T follicular helper cell (primary cell): Measurements from ENCODE around the gene NLRC4.
A peak's percentile ranks its signal among the peaks of the same experiment; 100 is the strongest.
"Not testable (repeated sequence)": the region's sequence is repeated elsewhere in the genome, so short reads cannot be mapped to it uniquely, and the experiment has no call there.

Experiments used
- DNase-seq: peaks from one replicate; pipeline ENCODE4 v3.0.0-alpha.2; 2020; ENCODE audit warnings: low read depth
- total RNA-seq, 2 experiments: gene quantifications; one replicate each; lab custom pipeline; 2026; lab: John Stamatoyannopoulos, UW

The NLRC4 gene, protein sequence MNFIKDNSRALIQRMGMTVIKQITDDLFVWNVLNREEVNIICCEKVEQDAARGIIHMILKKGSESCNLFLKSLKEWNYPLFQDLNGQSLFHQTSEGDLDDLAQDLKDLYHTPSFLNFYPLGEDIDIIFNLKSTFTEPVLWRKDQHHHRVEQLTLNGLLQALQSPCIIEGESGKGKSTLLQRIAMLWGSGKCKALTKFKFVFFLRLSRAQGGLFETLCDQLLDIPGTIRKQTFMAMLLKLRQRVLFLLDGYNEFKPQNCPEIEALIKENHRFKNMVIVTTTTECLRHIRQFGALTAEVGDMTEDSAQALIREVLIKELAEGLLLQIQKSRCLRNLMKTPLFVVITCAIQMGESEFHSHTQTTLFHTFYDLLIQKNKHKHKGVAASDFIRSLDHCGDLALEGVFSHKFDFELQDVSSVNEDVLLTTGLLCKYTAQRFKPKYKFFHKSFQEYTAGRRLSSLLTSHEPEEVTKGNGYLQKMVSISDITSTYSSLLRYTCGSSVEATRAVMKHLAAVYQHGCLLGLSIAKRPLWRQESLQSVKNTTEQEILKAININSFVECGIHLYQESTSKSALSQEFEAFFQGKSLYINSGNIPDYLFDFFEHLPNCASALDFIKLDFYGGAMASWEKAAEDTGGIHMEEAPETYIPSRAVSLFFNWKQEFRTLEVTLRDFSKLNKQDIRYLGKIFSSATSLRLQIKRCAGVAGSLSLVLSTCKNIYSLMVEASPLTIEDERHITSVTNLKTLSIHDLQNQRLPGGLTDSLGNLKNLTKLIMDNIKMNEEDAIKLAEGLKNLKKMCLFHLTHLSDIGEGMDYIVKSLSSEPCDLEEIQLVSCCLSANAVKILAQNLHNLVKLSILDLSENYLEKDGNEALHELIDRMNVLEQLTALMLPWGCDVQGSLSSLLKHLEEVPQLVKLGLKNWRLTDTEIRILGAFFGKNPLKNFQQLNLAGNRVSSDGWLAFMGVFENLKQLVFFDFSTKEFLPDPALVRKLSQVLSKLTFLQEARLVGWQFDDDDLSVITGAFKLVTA
- total RNA-seq = 0 to 0.12 reads per million in 2 experiments

GRCh38 chr2:32264422-32265105 is at the start of gene NLRC4:
Gene NLRC4 (minus strand): TSS chr2:32264886. CDS start chr2:32256775, 8,111 bp downstream.
- DNase-seq = no peak

DNA sequence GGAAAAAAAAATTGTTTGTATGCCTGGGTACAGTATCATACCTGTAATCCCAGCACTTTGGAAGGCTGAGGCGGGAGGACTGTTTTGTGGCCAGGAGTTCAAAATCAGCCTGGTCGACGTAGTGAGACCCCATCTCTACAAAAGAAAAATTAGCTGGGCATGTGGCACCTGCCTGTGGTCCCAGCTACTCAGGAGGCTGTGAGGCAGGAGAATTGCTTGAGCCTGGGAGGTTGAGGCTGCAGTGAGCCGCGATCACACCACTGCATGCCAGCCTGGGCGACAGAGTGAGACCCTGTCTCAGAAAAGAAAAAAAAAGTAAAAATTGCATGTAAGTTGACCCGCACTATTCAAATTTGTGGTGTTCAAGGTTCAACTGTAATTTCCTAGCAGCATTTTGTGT is 45.9 kb upstream of the NLRC4 start:
- DNase-seq = no peak

DNA sequence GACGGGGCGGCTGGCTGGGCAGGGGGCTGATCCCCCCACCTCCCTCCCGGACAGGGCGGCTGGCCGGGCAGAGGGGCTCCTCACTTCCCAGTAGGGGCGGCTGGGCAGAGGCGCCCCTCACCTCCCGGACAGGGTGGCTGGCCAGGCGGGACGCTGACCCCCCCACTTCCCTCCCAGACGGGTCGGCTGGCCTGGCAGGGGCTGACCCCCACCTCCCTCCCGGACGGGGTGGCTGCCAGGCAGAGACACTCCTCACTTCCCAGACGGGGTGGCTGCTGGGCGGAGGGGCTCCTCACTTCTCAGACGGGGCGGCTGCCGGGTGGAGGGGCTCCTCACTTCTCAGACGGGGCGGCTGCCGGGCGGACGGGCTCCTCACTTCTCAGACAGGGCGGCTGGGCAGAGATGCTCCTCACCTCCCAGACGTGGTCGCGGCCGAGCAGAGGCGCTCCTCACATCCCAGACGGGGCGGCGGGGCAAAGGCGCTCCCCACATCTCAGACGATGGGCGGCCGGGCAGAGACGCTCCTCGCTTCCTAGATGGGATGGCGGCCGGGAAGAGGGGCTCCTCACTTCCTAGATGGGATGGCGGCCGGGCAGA is 29.4 kb upstream of the NLRC4 start:
- not testable (repeated sequence) for DNase-seq

GRCh38 chr2:32293493-32293892 is 28.8 kb upstream of the NLRC4 start:
- DNase-seq = not testable (repeated sequence)

DNA sequence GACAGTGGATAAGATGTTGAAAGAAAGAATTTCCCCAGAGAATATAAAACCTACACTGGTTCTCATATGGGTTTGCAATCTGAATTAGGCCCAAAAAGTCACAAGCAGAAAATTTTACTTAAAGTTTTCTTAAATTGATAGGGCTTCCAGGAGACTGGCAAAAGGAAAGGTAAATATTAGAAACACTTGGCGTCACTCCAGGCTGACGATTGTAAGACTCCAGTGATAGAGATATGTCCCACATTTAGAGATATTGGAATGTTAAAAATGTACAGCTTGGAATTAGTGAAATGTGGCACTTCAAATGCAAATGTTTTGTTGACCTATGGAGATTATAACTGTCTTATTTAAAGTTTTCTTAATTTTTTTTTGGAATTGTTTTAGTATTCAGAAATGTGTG is 27.1 kb upstream of the NLRC4 start:
- DNase-seq = no peak

GRCh38 chr2:32290000-32290339 is 25.3 kb upstream of the NLRC4 start:
- DNase-seq = no peak

DNA sequence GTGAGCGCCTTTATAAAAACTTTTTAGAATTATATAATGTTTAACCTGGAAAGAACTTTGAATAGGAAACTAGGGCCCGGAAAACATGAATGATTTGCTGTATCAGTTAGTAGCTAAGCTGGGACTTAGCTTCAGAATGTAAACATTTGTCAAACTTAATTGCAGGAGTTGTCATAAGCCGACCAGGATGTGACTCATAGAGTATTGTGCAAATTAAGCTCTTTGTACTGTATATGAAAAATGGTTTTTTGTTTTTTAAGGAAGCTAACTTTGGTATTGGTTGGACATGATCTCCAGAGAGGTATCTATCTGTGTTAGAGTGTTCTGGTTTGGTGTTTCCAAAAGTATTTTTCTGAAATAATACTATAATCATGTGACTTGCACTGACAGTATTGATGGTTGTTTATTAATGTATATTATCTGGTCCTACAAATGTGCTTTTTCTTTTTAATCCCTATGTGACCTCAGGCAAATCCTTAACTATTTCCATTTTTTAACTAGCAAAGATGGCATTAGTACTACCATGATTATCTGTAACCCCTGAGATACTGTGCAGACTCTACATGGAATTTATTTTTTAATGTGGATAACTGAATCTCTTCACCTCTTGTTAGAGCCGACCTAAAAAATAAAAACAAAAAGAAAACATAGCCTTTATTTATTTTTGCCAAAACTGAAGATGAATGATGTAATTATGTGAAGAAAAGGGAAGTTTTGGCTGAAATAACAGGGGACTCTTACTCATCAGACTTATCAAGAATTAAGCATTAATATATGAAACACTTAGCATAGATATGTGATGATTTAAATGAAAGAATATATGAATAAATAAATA is 24.7 kb upstream of the NLRC4 start:
- no peak for DNase-seq

DNA sequence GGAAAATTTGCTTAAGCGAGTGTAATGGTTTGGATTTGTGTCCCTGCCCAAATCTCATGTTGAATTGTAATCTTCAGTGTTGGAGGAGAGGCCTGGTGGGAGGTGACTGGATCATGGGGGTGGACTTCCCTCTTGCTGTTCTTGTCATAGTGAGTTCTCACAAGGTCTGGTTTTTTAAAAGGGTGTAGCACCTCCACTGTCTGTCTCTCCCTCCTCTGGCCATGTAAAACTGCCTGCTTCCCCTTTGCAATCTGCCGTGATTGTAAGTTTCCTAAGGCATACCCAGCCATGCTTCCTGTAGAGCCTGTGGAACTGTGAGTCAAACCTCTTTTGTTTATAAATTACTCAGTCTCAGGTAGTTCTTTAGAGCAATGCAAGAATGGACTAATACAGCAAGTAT is 19.6 kb upstream of the NLRC4 start:
- no peak for DNase-seq

DNA sequence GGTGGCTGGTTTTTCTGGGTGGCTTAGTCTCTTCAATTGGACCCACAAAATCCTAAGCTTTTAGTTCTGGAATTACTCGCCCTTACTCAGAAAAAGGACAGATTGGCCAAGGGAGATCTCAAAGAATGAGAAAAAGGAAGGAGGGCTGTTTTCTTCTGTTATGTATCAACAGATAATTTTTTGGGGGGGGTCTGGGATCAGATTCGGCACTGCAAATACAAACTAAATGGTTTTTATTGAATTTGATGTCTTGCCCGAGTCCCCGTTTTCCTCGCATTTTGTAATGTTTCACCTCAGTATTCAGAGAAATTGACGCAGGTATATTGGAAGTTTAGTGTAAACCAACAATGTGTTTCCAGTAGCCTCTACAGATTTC is 13.8 kb upstream of the NLRC4 start:
- no peak for DNase-seq

GRCh38 chr2:32277674-32278477 is 13.2 kb upstream of the NLRC4 start, which contains the start of gene YIPF4:
Gene YIPF4 (plus strand): TSS chr2:32277904. CDS start chr2:32278156, 252 bp downstream.
- peak; percentile 80 for DNase-seq

DNA sequence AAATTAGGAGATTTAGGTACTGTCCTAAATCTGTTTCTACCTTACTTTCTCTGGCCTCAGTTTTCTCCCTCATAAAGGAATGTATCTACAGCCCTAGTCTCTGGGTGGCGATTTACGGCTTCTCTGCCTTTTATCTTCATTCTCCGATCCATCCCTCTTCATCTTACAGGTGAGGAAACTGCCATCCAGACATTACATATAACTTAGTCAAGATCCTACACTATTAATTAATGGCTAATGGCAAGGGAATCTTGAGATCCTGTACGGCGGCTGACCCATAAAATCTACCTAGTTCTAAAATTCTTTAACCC is 12.6 kb upstream of the NLRC4 start:
- no peak for DNase-seq

DNA sequence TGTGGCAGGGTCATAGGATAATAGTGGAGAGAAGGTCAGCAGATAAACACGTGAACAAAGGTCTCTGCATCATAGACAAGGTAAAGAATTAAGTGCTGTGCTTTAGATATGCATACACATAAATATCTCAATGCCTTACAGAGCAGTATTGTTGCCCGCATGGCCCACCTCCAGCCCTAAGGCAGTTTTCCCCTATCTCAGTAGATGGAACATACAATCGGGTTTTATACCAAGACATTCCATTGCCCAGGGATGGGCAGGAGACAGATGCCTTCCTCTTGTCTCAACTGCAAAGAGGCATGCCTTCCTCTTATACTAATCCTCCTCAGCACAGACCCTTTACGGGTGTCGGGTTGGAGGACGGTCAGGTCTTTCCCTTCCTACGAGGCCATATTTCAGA is 11.1 kb upstream of the NLRC4 start:
- not testable (repeated sequence) for DNase-seq

DNA sequence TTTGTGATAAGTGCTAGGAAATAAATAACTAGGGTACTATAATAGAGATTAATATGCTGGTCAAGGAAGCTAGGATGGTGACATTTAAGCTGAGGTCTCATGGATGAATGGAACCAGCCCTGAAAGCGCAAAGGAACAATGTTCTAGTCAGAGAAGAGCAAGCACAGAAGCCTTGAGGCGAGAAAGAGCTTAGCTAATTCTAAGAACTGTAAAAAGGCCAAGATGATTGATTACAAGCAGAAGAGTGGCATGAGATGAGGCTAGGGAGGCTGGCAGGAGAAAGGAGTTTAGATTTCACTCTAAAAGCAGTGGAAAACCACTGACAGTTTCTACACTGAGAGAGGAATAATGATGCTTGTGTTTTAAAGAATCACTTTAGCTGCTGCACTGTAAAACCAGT is 9.6 kb upstream of the NLRC4 start:
- no peak for DNase-seq

GRCh38 chr2:32272279-32272678 is 7.6 kb upstream of the NLRC4 start:
- no peak for DNase-seq

DNA sequence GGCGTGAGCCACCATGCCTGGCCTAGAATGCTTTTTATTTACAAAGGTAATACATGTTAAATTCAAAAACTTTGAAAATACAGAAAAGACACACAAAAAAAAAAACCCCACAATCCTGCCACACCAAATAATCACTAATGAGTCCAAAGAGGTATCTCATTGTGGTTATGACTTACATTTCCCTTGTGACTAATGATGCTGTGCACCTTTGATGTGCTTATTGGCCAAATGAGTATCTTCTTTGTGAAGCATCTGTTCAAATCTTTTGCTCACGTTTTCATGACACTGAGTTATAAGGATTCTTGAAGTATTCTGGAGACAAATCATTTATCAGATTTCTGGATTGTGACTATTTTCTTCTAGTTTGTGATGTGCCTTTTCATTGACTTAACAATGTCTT is 6.4 kb upstream of the NLRC4 start:
- DNase-seq = no peak

DNA sequence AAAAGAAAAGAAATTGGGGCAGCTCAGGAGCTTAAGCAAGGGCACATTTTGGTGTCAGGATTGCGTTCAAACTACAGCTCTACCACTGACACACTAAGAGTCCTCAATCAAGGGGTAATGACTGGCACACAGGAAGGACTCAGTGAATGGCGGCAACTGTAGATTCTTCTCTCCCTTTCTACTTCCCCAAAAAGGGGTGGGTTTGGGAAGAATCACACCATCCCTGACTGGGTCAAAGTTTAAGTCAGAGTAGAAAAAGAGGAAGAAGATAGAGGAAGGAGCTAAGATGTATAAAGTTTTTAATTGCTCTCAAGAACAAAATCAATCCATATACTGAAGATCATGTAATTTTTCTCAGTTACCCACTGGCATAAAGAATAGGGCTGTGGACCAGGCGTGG is 2.6 kb downstream of the NLRC4 start:
- DNase-seq = no peak

GRCh38 chr2:32260376-32260775 is 4.3 kb downstream of the NLRC4 start:
- no peak for DNase-seq

DNA sequence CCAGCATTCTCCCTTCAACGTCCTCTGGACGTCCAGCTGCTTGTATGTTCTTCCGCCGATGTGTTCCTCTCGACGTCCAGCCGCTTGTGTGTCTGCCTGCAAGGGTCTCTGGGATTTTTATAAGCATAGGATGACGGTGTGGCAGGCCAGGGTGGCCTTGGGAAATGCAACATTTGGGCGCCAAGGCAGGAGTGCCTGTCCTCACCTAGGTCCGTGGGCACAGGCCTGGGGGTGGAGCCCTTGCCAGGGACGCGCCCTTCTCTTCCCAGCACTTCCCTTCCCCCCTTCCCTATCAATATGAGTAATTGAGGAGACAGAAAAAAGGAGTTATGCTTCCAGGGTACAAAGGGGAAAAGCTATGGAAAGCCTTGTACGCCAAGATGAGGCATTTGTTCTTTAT is 6.4 kb downstream of the NLRC4 start:
- no peak for DNase-seq

DNA sequence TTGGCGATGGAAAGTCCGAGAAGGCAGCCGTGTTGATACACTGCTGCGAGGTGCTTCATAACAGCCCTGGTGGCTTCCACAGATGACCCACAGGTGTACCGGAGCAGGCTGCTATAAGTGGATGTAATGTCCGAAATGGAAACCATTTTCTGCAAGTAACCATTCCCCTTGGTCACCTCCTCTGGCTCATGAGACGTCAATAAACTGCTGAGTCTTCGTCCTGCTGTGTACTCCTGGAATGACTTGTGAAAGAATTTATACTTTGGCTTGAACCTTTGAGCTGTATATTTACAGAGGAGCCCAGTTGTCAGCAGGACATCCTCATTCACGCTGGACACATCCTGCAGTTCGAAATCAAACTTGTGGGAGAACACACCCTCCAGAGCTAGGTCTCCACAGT is 14.4 kb downstream of the NLRC4 start:
- no peak for DNase-seq

DNA sequence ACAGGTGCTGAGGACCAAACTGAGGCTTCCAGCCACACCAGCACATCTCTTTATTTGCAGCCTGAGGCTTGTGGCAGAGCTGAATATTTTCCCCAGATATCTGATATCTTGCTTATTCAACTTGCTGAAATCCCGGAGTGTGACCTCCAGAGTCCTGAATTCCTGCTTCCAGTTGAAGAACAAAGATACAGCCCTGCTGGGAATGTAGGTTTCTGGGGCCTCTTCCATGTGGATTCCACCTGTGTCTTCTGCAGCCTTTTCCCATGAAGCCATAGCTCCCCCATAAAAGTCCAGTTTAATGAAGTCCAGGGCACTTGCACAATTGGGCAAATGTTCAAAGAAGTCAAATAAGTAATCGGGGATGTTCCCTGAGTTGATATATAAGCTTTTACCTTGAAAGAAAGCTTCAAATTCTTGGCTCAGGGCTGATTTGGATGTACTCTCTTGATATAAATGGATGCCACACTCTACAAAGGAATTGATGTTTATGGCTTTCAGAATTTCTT is 14.9 kb downstream of the NLRC4 start:
- DNase-seq = no peak
